ENCODE data around the gene ZNF385B. TPM values are rescaled to one million over a fixed set of nuclear protein-coding genes. Genes with fewer than 3 reads are reported as not detected.

The ZNF385B gene
- total RNA-seq, 4 donors from 2014 or later: 9.7 to 24.9 (median 11.4) TPM

DNA sequence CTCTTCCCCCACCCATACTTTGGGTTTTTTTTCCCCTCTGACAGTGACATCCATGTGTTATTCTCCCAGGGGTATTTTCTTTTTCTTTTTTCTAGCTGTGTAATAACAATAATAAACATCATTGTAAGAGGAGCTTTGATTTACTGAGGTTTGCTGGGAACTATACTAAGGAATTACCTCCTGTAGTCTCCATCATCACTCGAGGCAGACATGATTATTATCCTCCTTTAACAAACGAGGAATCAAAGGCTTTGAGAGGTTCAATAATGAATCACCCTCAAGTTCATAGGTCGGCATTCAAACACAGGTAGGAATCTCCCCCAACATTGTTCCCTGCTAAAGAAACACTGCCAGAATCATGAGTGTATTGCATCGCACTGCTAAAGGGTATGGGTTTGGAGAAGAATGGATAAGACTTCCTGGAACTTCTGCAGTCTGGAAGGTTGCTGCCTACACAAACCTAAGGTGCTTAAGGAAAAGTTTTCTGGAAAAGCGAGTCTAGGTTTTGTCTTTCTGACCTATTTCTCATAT is 336.5 kb downstream of the ZNF385B start:
- Histone ChIP-seq H3K36me3 (no peaks in the 10 kb centered on the region), H3K27ac (peak overlapping the region; percentile 35 to 68 (median 44)), H3K4me3 (no peak overlapping the region), H3K9me3 (no peaks in the 10 kb centered on the region), H3K4me1 (peaks cover 9 to 19% of the 10 kb centered on the region in 2 donors), H3K27me3 (no peaks in the 10 kb centered on the region)
- in situ Hi-C loops (cut with MboI; ENCODE audit: low sequenced_read_pairs in 4 of 4) (no loop called here), intact Hi-C loops (cut with DNase I; ENCODE audit: low total_unique reads) (no loop called here)
- TF ChIP-seq POLR2A (IDR thresholded peaks at IDR 0.05): no peak
- TF ChIP-seq, protein P1, sequence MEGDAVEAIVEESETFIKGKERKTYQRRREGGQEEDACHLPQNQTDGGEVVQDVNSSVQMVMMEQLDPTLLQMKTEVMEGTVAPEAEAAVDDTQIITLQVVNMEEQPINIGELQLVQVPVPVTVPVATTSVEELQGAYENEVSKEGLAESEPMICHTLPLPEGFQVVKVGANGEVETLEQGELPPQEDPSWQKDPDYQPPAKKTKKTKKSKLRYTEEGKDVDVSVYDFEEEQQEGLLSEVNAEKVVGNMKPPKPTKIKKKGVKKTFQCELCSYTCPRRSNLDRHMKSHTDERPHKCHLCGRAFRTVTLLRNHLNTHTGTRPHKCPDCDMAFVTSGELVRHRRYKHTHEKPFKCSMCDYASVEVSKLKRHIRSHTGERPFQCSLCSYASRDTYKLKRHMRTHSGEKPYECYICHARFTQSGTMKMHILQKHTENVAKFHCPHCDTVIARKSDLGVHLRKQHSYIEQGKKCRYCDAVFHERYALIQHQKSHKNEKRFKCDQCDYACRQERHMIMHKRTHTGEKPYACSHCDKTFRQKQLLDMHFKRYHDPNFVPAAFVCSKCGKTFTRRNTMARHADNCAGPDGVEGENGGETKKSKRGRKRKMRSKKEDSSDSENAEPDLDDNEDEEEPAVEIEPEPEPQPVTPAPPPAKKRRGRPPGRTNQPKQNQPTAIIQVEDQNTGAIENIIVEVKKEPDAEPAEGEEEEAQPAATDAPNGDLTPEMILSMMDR (IDR thresholded peaks at IDR 0.05 in 4 of 5, conservative IDR thresholded peaks at IDR 0.05 in 1 of 5): no peak
- no peak for DNase-seq
- ATAC-seq: peak; percentile 6 to 15

DNA sequence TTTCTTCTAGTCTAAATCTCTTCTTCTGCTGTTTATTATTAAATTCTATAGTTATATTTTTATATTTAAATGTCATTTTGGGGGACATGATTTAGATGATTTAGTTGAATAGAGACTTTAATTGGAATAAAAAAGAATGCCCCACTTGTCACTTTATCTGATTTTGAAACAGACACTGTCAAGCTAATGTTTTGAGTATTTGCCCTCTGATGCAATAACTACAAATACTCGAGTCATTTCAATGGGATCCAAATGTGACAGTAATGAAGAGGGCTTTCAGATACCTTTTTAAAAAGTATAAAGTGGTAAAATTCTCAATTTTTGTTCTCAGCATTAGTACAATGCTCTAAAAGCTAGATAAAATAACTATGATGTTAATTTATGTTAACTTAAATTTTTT is 339.5 kb downstream of the ZNF385B start:
- Histone ChIP-seq H3K36me3 (no peaks in the 10 kb centered on the region), H3K4me3 (no peak overlapping the region), H3K27ac (no peak overlapping the region), H3K9me3 (no peaks in the 10 kb centered on the region), H3K4me1 (peaks cover 8 to 9% of the 10 kb centered on the region in 2 donors), H3K27me3 (no peaks in the 10 kb centered on the region)
- TF ChIP-seq, protein P1 (IDR thresholded peaks at IDR 0.05 in 4 of 5, conservative IDR thresholded peaks at IDR 0.05 in 1 of 5): no peak
- TF ChIP-seq POLR2A (IDR thresholded peaks at IDR 0.05): no peak
- intact Hi-C loops (cut with DNase I; ENCODE audit: low total_unique reads) (no loop called here), in situ Hi-C loops (cut with MboI; ENCODE audit: low sequenced_read_pairs in 4 of 4) (no loop called here)
- ATAC-seq (no peak), DNase-seq (no peak)

DNA sequence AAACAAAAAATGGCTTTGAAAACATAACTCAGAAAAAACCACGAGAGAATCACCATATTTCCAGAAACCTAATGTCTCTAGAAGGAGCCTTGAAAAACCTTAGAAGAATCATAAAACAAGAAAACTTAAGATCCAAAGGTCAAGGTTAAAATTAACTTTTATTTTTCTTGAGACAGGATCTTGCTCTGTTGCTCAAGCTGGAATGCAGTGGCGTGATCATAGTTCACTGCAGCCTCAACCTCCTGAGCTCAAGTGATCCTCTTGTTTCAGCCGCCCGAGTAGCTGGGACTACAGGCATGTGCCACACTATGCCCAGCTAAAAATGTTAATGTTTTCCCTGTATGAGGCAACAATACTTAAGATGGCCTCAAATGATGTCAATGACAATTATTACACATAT is 342.6 kb downstream of the ZNF385B start:
- Histone ChIP-seq H3K9me3 (no peaks in the 10 kb centered on the region), H3K4me1 (peaks cover 0 to 5% of the 10 kb centered on the region in 2 donors), H3K4me3 (no peak overlapping the region), H3K27ac (no peak overlapping the region), H3K36me3 (no peaks in the 10 kb centered on the region), H3K27me3 (no peaks in the 10 kb centered on the region)
- peak in 1 of 2 donors; percentile 60 for ATAC-seq
- DNase-seq: peak in 1 of 2 donors; percentile 36
- intact Hi-C loops (cut with DNase I; ENCODE audit: low total_unique reads) (no loop called here), in situ Hi-C loops (cut with MboI; ENCODE audit: low sequenced_read_pairs in 4 of 4) (no loop called here)
- TF ChIP-seq, protein P1 (IDR thresholded peaks at IDR 0.05 in 4 of 5, conservative IDR thresholded peaks at IDR 0.05 in 1 of 5): no peak
- no peak for TF ChIP-seq POLR2A (IDR thresholded peaks at IDR 0.05)

DNA sequence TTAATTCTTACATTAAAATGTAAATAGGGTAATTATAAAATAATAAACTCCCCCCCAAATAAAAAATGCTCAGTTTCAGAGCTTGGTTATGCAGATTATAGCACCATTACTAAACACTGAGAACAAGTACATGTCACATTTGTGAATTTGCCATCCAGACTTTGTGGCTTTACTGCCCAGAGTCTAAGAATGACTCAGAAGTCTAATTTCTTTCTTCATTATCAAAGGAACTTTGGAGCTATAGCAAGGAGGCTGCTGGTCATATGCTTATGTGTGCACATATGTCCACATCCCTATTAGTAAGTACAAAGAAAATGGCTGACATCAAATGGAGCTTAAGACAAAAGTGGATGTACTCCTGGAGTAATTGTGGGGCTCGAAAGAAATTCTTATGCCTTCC is 348.2 kb downstream of the ZNF385B start:
- intact Hi-C loops (cut with DNase I; ENCODE audit: low total_unique reads): no loop called here
- TF ChIP-seq, protein P1 (IDR thresholded peaks at IDR 0.05 in 4 of 5, conservative IDR thresholded peaks at IDR 0.05 in 1 of 5): no peak
- TF ChIP-seq POLR2A (IDR thresholded peaks at IDR 0.05): no peak
- H3K4me3 ChIP-seq: no peak overlapping the region
- DNase-seq: no peak
- ATAC-seq: no peak
- H3K9me3 ChIP-seq: no peaks in the 10 kb centered on the region
- no peaks in the 10 kb centered on the region for H3K36me3 ChIP-seq
- H3K27me3 ChIP-seq: no peaks in the 10 kb centered on the region
- H3K27ac ChIP-seq: no peak overlapping the region
- in situ Hi-C loops (cut with MboI; ENCODE audit: low sequenced_read_pairs in 4 of 4): no loop called here
- H3K4me1 ChIP-seq: no peaks in the 10 kb centered on the region
